SU-DHL-6 (cell line): ENCODE measurements around the gene UTP15.

ENCODE experiments used
- H2AFZ ChIP-seq: fragments of 200-600 bp; sonication (generic); 2 replicates; pipeline ENCODE4 v1.6.1; 2014; ENCODE audit warnings: low read depth, mild to moderate bottlenecking, moderate library complexity, mixed read lengths, antibody characterized with exemption, low read length; ENCODE audit not compliant: severe bottlenecking
- H3F3A ChIP-seq: fragments of 200-600 bp; shearing (Covaris generic); 2 replicates; pipeline ENCODE4 v1.6.0; 2016; ENCODE audit warnings: antibody characterized with exemption, mild to moderate bottlenecking; ENCODE audit not compliant: insufficient read depth
- H3K27ac ChIP-seq: fragments of 200-600 bp; sonication (generic); 2 replicates; pipeline ENCODE4 v1.5.1; 2016; ENCODE audit warnings: low read depth, mild to moderate bottlenecking, low read length, moderate library complexity, mixed read lengths
- H3K27me3 ChIP-seq: fragments of 200-600 bp; sonication (generic), shearing (Covaris generic); 2 replicates; pipeline ENCODE4 v1.6.0; 2014; ENCODE audit warnings: mild to moderate bottlenecking, low read length
- H3K36me3 ChIP-seq: fragments of 200-600 bp; sonication (generic); 2 replicates; pipeline ENCODE4 v1.6.1; 2014; ENCODE audit warnings: mild to moderate bottlenecking, low read length, mixed read lengths
- H3K4me2 ChIP-seq: fragments of 300-600, 200-600 bp; shearing (Covaris generic), sonication (generic); 2 replicates; pipeline ENCODE4 v1.6.0; 2014; ENCODE audit warnings: low read length, low read depth, mild to moderate bottlenecking; ENCODE audit not compliant: poor library complexity, severe bottlenecking
- H3K4me3 ChIP-seq: fragments of 200-600 bp; sonication (generic); 2 replicates; pipeline ENCODE4 v1.5.1; 2014; ENCODE audit warnings: antibody characterized with exemption, low read length, mild to moderate bottlenecking, mixed read lengths; ENCODE audit not compliant: insufficient read depth, poor library complexity, severe bottlenecking
- H3K79me2 ChIP-seq: fragments of 200-600 bp; sonication (generic); 2 replicates; pipeline ENCODE4 v1.6.1; 2014; ENCODE audit warnings: mild to moderate bottlenecking, low read length, moderate library complexity; ENCODE audit not compliant: insufficient read depth
- H3K9ac ChIP-seq: fragments of 200-600 bp; sonication (generic); 2 replicates; pipeline ENCODE4 v1.7.0; 2014; ENCODE audit warnings: mild to moderate bottlenecking, low read length
- H3K9me2 ChIP-seq: fragments of 200-600 bp; sonication (generic); replicated peaks from 2 replicates; pipeline ENCODE4 v1.6.1; 2014; ENCODE audit warnings: low read length; ENCODE audit not compliant: insufficient read depth
- H3K9me3 ChIP-seq: fragments of 200-600 bp; sonication (generic); 2 replicates; pipeline ENCODE4 v1.6.1; 2014; ENCODE audit warnings: low read length, mixed read lengths; ENCODE audit not compliant: insufficient read depth
- H4K20me1 ChIP-seq: fragments of 200-600 bp; sonication (generic); 2 replicates; pipeline ENCODE4 v1.6.1; 2014; ENCODE audit warnings: low read depth, mild to moderate bottlenecking, antibody characterized with exemption, low read length, moderate library complexity, mixed read lengths
- CTCF ChIP-seq: fragments of 200-600 bp; sonication (generic); IDR thresholded peaks from one replicate; pipeline ENCODE4 v1.5.1; 2017; ENCODE audit warnings: antibody characterized with exemption, mild to moderate bottlenecking, low read length, moderate library complexity; ENCODE audit not compliant: insufficient read depth, poor library complexity, severe bottlenecking
- EZH2phosphoT487 ChIP-seq: fragments of 200-600 bp; sonication (generic), shearing (Covaris generic); conservative IDR thresholded peaks from 2 replicates; pipeline ENCODE4 v1.6.1; 2018; ENCODE audit warnings: mild to moderate bottlenecking, antibody characterized with exemption, low read length, moderate library complexity, mixed read lengths

UTP15 gene

DNA sequence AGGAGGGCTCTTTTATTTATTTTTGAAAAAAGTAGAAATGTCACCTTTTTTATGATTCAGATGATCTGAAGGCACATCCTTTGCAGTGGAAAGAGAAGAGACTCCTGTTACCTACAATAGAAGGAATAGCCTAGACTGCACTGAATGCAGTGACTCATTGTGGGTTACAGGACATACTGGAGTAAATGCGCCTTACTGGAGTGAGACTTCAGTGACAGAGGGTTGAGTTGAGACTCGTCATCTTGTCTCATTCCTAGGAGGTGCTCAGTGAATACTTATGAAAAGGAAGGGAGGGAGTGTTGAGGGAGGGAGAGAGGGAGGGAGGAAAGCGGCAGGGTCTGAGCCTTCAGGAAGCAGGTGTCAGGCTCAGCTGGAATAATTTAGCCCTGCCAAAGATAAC lies 25.4 kb upstream of the UTP15 start:
- Histone ChIP-seq H3K9ac (no peak overlapping the region), H3F3A (no peaks in the 10 kb centered on the region), H3K4me2 (no peak overlapping the region), H3K4me3 (no peak overlapping the region), H3K27me3 (no peaks in the 10 kb centered on the region), H3K9me2 (no peaks in the 10 kb centered on the region), H3K79me2 (no peaks in the 10 kb centered on the region), H4K20me1 (no peaks in the 10 kb centered on the region), H3K9me3 (no peaks in the 10 kb centered on the region), H2AFZ (no peak overlapping the region), H3K27ac (no peak overlapping the region), H3K36me3 (no peaks in the 10 kb centered on the region)
- TF ChIP-seq EZH2phosphoT487 = no peak
- TF ChIP-seq CTCF = no peak

- Histone ChIP-seq H3K27me3 (no peaks in the 10 kb centered on the region), H4K20me1 (no peaks in the 10 kb centered on the region), H2AFZ (no peak overlapping the region), H3K9me3 (no peaks in the 10 kb centered on the region), H3F3A (no peaks in the 10 kb centered on the region), H3K4me3 (no peak overlapping the region), H3K27ac (no peak overlapping the region), H3K36me3 (no peaks in the 10 kb centered on the region), H3K9ac (no peak overlapping the region), H3K4me2 (no peak overlapping the region), H3K79me2 (no peaks in the 10 kb centered on the region), H3K9me2 (no peaks in the 10 kb centered on the region)
- TF ChIP-seq EZH2phosphoT487 (no peak), CTCF (no peak)
These were observed 23.5 kb upstream of the UTP15 start for GRCh38 chr5:73542020-73542419.

- Histone ChIP-seq H4K20me1 (no peaks in the 10 kb centered on the region), H3K27ac (no peak overlapping the region), H3K9ac (no peak overlapping the region), H3K27me3 (no peaks in the 10 kb centered on the region), H3K4me3 (no peak overlapping the region), H3K79me2 (no peaks in the 10 kb centered on the region), H3F3A (no peaks in the 10 kb centered on the region), H3K4me2 (no peak overlapping the region), H3K9me2 (no peaks in the 10 kb centered on the region), H3K36me3 (no peaks in the 10 kb centered on the region), H2AFZ (no peak overlapping the region), H3K9me3 (no peaks in the 10 kb centered on the region)
- TF ChIP-seq CTCF = no peak
- TF ChIP-seq EZH2phosphoT487 = no peak
These were observed 20.8 kb upstream of the UTP15 start for GRCh38 chr5:73544429-73545402.
